Measurements from ENCODE around the gene MAN2B1. TPM values are rescaled to one million over a fixed set of nuclear protein-coding genes. Genes with fewer than 3 reads are reported as not detected.

MAN2B1 gene
- total and polyA plus RNA-seq, 2 of the 13 experiments (the other 11 are each of a cell fraction or from before 2014, with no cell fraction given): 23.6 to 23.8 TPM

DNA sequence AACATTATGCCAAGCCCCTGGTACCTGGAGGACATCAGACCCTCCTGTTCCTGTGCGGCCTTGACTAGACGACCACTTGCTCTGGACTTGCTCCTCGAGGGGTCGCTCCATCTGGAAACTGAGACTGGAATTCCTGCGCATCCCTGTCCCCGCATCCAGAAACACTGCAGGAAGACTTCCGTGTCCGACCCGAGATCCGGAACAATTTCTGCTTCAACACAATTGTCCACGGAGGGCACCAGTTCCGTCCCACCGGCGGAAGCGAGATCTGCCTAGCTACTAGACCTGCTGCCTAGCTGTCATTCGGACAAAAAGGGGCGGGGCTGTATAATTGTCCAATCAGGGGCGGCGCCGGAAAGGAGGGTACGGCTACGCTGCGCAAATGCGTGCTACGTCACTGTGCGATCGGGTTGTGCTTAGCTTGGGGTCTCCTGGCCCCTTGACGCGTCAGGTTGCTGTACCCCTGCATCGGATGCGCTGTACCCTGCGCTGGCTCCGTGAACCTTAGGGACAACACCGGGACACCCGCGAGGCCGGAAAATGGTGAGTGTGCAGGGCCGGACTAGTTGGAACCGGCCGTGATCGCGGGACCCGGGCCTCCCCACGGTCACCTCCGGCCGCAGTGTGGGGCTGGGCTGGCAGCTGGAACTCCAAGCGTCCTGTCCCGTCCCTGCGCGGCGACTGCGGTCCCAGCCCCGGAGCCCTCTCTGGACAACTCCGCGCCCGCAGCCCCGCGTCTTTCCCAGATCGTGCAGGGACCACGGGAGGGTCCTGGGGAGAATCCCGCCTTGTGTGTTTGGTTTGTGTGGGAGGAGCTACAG lies 55.8 kb downstream of the MAN2B1 start, which contains the start of the genes ZNF490 and ZNF791 (continued):
- no peak for TF ChIP-seq SETDB1 (CRISPR knock-in tag; IDR thresholded peaks at IDR 0.05; ENCODE audit: borderline replicate concordance)
- TF ChIP-seq GATAD1 (CRISPR knock-in tag; IDR thresholded peaks at IDR 0.05): peak; percentile 96
- TF ChIP-seq RBM39 (IDR thresholded peaks at IDR 0.05; ENCODE audit: low read depth, low read length, poor library complexity, severe bottlenecking): peak; percentile 50
- TF ChIP-seq AHR (CRISPR knock-in tag; IDR thresholded peaks at IDR 0.05): peak; percentile 45; the same call in 1 of the 2 replicates
- peak; percentile 52; the same call in 1 of the 2 replicates for TF ChIP-seq ZNF616 (CRISPR knock-in tag; IDR thresholded peaks at IDR 0.05; ENCODE audit: low read depth)
- TF ChIP-seq NR2C2 (CRISPR knock-in tag; IDR thresholded peaks at IDR 0.05; ENCODE audit: borderline replicate concordance): peak; percentile 87
- no peak for TF ChIP-seq ADNP (CRISPR knock-in tag; IDR thresholded peaks at IDR 0.05)
- TF ChIP-seq ZNF749 (CRISPR knock-in tag; IDR thresholded peaks at IDR 0.05; ENCODE audit: borderline replicate concordance): no peak
- no peak for TF ChIP-seq HOXA9 (CRISPR knock-in tag; IDR thresholded peaks at IDR 0.05; ENCODE audit: borderline replicate concordance)
- 0 out of 2 replicates have a peak, but pooled peaks have one; percentile 51 for TF ChIP-seq ZNF205 (CRISPR knock-in tag; IDR thresholded peaks at IDR 0.05)
- TF ChIP-seq STAG1 (CRISPR knock-in tag; IDR thresholded peaks at IDR 0.05): no peak
- no peak for TF ChIP-seq ATF7 (IDR thresholded peaks at IDR 0.05)
- peak; percentile 60; the same call in 1 of the 2 replicates for TF ChIP-seq ATF7 (CRISPR knock-in tag; IDR thresholded peaks at IDR 0.05)
- peak; percentile 94 for TF ChIP-seq ELF3 (CRISPR knock-in tag; IDR thresholded peaks at IDR 0.05)
- TF ChIP-seq MTF1 (CRISPR knock-in tag; IDR thresholded peaks at IDR 0.05): no peak
- no peak for TF ChIP-seq ZNF180 (CRISPR knock-in tag; IDR thresholded peaks at IDR 0.05; ENCODE audit: borderline replicate concordance, low read depth)
- TF ChIP-seq, protein P1, sequence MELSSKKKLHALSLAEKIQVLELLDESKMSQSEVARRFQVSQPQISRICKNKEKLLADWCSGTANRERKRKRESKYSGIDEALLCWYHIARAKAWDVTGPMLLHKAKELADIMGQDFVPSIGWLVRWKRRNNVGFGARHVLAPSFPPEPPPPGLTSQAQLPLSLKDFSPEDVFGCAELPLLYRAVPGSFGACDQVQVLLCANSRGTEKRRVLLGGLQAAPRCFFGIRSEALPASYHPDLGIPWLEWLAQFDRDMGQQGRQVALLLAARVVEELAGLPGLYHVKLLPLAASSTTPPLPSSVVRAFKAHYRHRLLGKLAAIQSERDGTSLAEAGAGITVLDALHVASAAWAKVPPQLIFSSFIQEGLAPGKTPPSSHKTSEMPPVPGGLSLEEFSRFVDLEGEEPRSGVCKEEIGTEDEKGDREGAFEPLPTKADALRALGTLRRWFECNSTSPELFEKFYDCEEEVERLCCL (CRISPR knock-in tag; IDR thresholded peaks at IDR 0.05; ENCODE audit: borderline replicate concordance): peak; percentile 77; the same call in 1 of the 2 replicates
- TF ChIP-seq, protein P2, sequence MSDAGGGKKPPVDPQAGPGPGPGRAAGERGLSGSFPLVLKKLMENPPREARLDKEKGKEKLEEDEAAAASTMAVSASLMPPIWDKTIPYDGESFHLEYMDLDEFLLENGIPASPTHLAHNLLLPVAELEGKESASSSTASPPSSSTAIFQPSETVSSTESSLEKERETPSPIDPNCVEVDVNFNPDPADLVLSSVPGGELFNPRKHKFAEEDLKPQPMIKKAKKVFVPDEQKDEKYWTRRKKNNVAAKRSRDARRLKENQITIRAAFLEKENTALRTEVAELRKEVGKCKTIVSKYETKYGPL (CRISPR knock-in tag; IDR thresholded peaks at IDR 0.05): no peak
- TF ChIP-seq TEAD3 (CRISPR knock-in tag; optimal IDR thresholded peaks at IDR 0.05; ENCODE audit: borderline replicate concordance): peak; percentile 81
- no peak for TF ChIP-seq CCAR2 (optimal IDR thresholded peaks at IDR 0.05; ENCODE audit: low read depth, low read length)
- TF ChIP-seq MXD4 (CRISPR knock-in tag; IDR thresholded peaks at IDR 0.05): peak; percentile 53; the same call in 1 of the 2 replicates
- TF ChIP-seq, protein P3, sequence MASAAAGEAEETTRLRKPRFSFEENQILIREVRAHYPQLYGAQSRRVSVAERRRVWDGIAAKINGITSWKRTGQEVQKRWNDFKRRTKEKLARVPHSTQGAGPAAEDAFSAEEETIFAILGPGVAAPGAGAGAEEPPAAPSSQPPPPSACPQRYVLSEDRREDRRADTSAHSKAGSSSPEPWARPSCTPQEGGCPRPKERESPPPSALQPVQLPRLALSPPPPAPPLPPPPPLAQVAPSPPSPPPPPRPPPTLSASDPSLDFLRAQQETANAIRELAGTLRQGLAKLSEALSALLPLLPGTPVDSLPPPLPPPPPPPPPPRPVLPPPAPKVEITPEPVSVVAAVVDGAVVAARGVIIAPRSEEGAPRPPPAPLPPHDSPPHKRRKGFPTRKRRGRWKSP (CRISPR knock-in tag; IDR thresholded peaks at IDR 0.05): peak; percentile 34; the same call in 1 of the 2 replicates
- no peak for TF ChIP-seq ZNF660 (CRISPR knock-in tag; IDR thresholded peaks at IDR 0.05; ENCODE audit: borderline replicate concordance, low read depth)
- TF ChIP-seq ETV6 (CRISPR knock-in tag; conservative IDR thresholded peaks at IDR 0.05): no peak
- TF ChIP-seq, protein P4, sequence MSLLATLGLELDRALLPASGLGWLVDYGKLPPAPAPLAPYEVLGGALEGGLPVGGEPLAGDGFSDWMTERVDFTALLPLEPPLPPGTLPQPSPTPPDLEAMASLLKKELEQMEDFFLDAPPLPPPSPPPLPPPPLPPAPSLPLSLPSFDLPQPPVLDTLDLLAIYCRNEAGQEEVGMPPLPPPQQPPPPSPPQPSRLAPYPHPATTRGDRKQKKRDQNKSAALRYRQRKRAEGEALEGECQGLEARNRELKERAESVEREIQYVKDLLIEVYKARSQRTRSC (CRISPR knock-in tag; IDR thresholded peaks at IDR 0.05; ENCODE audit: low read depth): no peak
- no peak; the same call in 1 of the 2 replicates for TF ChIP-seq FOXA3 (CRISPR knock-in tag; IDR thresholded peaks at IDR 0.05)
- no peak for TF ChIP-seq STAT5B (CRISPR knock-in tag; IDR thresholded peaks at IDR 0.05)

Data from HepG2 (cell line).